Karpas-422 (cell line): ENCODE measurements around the gene APLP2. TPM values are rescaled to one million over a fixed set of nuclear protein-coding genes. Genes with fewer than 3 reads are reported as not detected.
"Not testable (repeated sequence)": the region's sequence is repeated elsewhere in the genome, so short reads cannot be mapped to it uniquely, and the experiment has no call there.

Experiments used
- DNase-seq: peaks from one replicate; pipeline ENCODE4 v3.0.0-alpha.2; 2015
- H2AFZ ChIP-seq: fragments of 200-600 bp; sonication (generic); 2 replicates; pipeline ENCODE4 v1.6.1; 2014; ENCODE audit warnings: antibody characterized with exemption, low read length, mixed read lengths
- H3K27ac ChIP-seq: fragments of 200-600 bp; sonication (generic); 2 replicates; pipeline ENCODE4 v1.5.1; 2014; ENCODE audit warnings: mild to moderate bottlenecking, low read length, moderate library complexity
- H3K27me3 ChIP-seq: fragments of 200-600 bp; sonication (generic); 2 replicates; pipeline ENCODE4 v1.6.1; 2014; ENCODE audit warnings: low read length, mixed read lengths
- H3K36me3 ChIP-seq: fragments of 200-600 bp; sonication (generic); 2 replicates; pipeline ENCODE4 v1.6.1; 2014; ENCODE audit warnings: low read length, mixed read lengths; ENCODE audit not compliant: insufficient read depth
- H3K4me1 ChIP-seq: fragments of 200-600 bp; sonication (generic); 2 replicates; pipeline ENCODE4 v1.6.1; 2014; ENCODE audit warnings: mild to moderate bottlenecking, low read length, mixed read lengths
- H3K4me2 ChIP-seq: fragments of 200-600 bp; sonication (generic); 2 replicates; pipeline ENCODE4 v1.6.1; 2014; ENCODE audit warnings: low read length, low read depth, mild to moderate bottlenecking; ENCODE audit not compliant: poor library complexity, severe bottlenecking
- H3K4me3 ChIP-seq: fragments of 200-600 bp; sonication (generic); 2 replicates; pipeline ENCODE4 v1.5.1; 2014; ENCODE audit warnings: mild to moderate bottlenecking, antibody characterized with exemption, low read length, mixed read lengths
- H3K79me2 ChIP-seq: fragments of 200-600 bp; sonication (generic); 2 replicates; pipeline ENCODE4 v1.6.1; 2014; ENCODE audit warnings: mild to moderate bottlenecking, low read length, mixed read lengths
- H3K9ac ChIP-seq: fragments of 200-600 bp; sonication (generic); 2 replicates; pipeline ENCODE4 v1.6.0; 2014; ENCODE audit warnings: low read length
- H3K9me2 ChIP-seq: fragments of 200-600 bp; sonication (generic), shearing (Covaris generic); replicated peaks from 2 replicates; pipeline ENCODE4 v1.6.0; 2014; ENCODE audit warnings: mild to moderate bottlenecking, low read length, moderate library complexity; ENCODE audit not compliant: insufficient read depth
- H3K9me3 ChIP-seq: fragments of 300-700, 200-600 bp; sonication (generic); 2 replicates; pipeline ENCODE4 v1.6.1; 2014; ENCODE audit warnings: low read length, mixed read lengths
- H4K20me1 ChIP-seq: fragments of 200-600 bp; sonication (generic); 2 replicates; pipeline ENCODE4 v1.6.1; 2014; ENCODE audit warnings: mild to moderate bottlenecking, antibody characterized with exemption, low read length, low read depth; ENCODE audit not compliant: insufficient read depth
- total RNA-seq: library from RNA; depleted of rRNA; stranded (reverse); fragments of >200 nt; shearing (Covaris generic); gene quantifications from 2 replicates; pipeline ENCODE4 v1.2.3, GENCODE V29; 2014; ENCODE audit warnings: low replicate concordance

The APLP2 gene
- total RNA-seq, 1 experiment from 2014 or later, result 50.8 TPM

DNA sequence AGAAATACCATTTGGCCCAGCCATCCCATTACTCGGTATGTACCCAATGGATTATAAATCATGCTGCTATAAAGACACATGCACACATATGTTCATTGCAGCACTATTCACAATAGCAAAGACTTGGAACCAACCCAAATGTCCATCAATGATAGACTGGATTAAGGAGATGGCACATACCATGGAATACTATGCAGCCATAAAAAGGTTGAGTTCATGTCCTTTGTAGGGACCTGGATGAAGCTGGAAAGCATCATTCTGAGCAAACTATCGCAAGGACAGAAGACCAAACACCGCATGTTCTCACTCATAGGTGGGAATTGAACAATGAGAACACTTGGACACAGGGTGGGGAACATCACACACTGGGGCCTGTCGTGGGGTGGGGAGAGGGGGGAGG lies 39.0 kb downstream of the APLP2 start:
- H3K36me3 ChIP-seq, H3K9me2 ChIP-seq, H3K9ac ChIP-seq, H2AFZ ChIP-seq, H3K9me3 ChIP-seq, H3K4me1 ChIP-seq, H3K4me3 ChIP-seq, DNase-seq, H3K27ac ChIP-seq, H3K27me3 ChIP-seq, H4K20me1 ChIP-seq, H3K4me2 ChIP-seq: not testable (repeated sequence)
- peaks cover 55% of the 10 kb centered on the region for H3K79me2 ChIP-seq

DNA sequence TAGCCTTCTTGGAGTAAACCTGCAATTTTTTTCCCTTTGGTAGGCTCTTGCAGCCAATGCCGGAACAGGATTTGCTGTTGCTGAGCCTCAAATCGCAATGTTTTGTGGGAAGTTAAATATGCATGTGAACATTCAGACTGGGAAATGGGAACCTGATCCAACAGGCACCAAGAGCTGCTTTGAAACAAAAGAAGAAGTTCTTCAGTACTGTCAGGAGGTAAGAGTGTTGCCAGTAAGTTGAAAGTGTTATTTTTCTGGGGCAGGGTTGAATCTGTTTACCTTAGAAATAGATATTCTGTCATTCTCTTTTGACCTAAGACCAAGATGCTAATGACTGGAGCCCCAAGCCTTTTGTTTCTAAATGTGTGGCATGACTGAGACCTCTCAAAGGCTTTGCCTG lies 39.7 kb downstream of the APLP2 start:
- Histone ChIP-seq H3K4me3 (no peak overlapping the region), H3K79me2 (peaks cover 56% of the 10 kb centered on the region), H3K9ac (no peak overlapping the region), H3K9me3 (no peaks in the 10 kb centered on the region), H3K9me2 (no peaks in the 10 kb centered on the region), H3K27ac (no peak overlapping the region), H3K27me3 (no peaks in the 10 kb centered on the region), H4K20me1 (no peaks in the 10 kb centered on the region), H3K4me1 (no peaks in the 10 kb centered on the region), H3K4me2 (no peak overlapping the region), H3K36me3 (no peaks in the 10 kb centered on the region), H2AFZ (no peak overlapping the region)
- no peak for DNase-seq

DNA sequence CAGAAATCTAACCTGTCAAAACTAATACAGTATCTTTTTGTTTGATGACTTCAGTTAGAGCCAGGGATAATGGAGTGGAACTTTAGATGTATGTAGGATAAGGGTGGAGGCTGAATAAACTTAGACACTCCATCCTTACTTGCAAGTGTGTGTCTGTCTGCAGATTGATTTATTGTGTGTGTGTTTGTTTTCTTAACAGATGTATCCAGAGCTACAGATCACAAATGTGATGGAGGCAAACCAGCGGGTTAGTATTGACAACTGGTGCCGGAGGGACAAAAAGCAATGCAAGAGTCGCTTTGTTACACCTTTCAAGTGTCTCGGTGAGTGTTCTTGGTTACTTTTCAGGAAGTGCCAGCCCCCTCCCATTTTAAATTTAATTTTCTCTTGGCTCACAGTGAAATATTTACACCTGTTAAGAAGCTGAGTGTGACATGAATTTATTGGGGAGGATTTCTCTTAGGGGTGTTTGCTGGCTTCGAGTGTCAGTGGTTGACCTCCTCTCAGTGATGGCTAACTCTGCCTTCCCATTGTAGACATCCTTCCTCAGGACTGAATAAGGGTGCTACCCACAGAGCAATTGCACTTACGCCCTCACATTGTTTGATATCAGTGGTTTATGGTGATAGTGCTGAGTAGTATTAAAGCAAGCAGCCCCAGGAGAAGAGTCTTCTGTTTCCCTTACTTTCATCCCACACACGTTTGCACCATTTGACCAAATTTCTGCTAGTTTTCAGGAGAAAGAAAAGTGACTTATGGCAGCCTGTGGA lies 40.8 kb downstream of the APLP2 start:
- Histone ChIP-seq H2AFZ (no peak overlapping the region), H3K9me3 (no peaks in the 10 kb centered on the region), H3K9me2 (no peaks in the 10 kb centered on the region), H4K20me1 (no peaks in the 10 kb centered on the region), H3K4me2 (no peak overlapping the region), H3K36me3 (no peaks in the 10 kb centered on the region), H3K9ac (no peak overlapping the region), H3K79me2 (peaks cover 54% of the 10 kb centered on the region), H3K4me1 (no peaks in the 10 kb centered on the region), H3K27ac (no peak overlapping the region), H3K27me3 (no peaks in the 10 kb centered on the region), H3K4me3 (no peak overlapping the region)
- DNase-seq, result no peak

DNA sequence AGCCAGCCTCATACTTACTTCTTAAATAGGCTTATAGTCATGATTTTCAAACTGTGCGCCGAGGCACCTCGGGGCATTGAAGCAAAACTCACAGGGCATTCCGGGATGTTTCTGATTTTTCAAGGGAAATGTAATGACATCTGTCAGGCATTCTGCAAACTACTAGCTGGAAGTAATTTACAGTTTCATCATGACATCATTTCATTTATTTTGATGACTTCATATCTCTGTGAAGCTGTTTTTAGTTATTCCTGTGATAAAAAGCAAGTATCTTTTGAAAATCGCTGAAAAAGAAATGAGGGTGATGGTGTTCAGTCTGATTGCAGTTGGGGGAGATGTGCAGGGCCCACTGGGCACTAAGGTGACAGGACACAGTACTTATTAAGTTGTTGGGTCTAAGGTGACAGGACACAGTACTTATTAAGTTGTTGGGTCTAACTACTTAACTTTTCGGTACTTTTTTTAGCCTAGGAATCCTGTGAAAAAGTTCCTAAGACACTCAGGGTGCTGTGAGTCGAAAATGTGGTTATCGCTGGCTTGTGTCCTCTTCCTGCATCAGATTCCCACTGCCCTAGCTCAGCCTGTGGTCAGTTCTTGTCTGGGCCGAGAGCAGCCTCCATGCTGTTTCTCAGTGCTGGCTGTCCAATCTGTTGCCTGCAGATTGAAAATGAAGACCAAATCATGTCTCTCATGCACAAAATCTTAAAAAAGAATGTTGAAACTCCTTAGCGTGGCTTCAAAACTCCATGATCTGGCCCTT lies 42.6 kb downstream of the APLP2 start:
- Histone ChIP-seq H3K9ac (no peak overlapping the region), H3K4me1 (no peaks in the 10 kb centered on the region), H2AFZ (no peak overlapping the region), H3K27ac (no peak overlapping the region), H3K36me3 (no peaks in the 10 kb centered on the region), H4K20me1 (no peaks in the 10 kb centered on the region), H3K27me3 (no peaks in the 10 kb centered on the region), H3K9me2 (no peaks in the 10 kb centered on the region), H3K4me2 (no peak overlapping the region), H3K9me3 (no peaks in the 10 kb centered on the region), H3K79me2 (peaks cover 43% of the 10 kb centered on the region), H3K4me3 (no peak overlapping the region)
- DNase-seq, result no peak

DNA sequence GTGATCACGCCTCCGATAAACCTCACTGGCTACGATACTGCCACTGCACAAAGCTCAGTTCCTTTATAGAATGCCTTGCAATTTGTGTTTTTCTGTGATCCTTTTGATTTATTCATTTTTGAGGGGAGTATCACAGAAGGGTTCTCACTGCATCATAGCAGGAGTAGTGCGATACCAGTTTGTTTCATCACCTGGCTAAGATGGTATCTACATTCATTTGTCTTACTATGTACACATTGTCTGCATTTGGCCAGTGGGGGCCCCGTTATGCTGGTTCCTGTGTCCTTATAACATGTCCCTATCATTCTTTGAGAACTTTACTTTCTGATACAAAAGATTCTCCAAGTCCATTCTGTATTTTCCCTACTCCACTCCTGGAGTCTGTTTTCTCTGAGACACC lies 44.6 kb downstream of the APLP2 start:
- Histone ChIP-seq H3K4me3 (no peak overlapping the region), H3K9me2 (no peaks in the 10 kb centered on the region), H3K79me2 (peaks cover 54% of the 10 kb centered on the region), H3K4me1 (no peaks in the 10 kb centered on the region), H4K20me1 (no peaks in the 10 kb centered on the region), H3K36me3 (no peaks in the 10 kb centered on the region), H3K4me2 (no peak overlapping the region), H3K27ac (no peak overlapping the region), H3K9ac (no peak overlapping the region), H2AFZ (no peak overlapping the region), H3K27me3 (no peaks in the 10 kb centered on the region), H3K9me3 (no peaks in the 10 kb centered on the region)
- DNase-seq, result no peak

DNA sequence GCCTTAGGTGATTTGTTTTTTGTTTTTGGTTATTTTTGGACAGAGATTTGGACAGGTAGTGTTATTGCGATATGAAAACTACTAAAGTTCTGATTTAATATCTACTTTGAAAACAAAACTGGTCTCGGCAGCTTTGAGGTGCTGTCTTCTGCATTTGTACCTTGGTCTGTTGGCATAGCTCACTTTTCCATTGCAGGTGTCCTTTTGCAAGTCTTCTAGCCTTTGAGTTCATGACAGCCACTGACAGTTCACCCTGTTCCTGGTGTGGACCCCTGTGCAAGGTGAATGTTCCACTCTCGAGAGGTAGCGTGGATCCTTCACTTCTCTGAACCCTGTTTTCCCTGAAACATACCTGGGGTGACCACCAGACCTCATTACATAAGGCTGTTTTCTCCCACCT lies 45.0 kb downstream of the APLP2 start:
- H3K9ac ChIP-seq, result no peak overlapping the region
- peaks cover 50% of the 10 kb centered on the region for H3K79me2 ChIP-seq
- no peaks in the 10 kb centered on the region for H3K9me2 ChIP-seq
- no peaks in the 10 kb centered on the region for H3K27me3 ChIP-seq
- DNase-seq, result no peak
- no peaks in the 10 kb centered on the region for H3K9me3 ChIP-seq
- H3K4me2 ChIP-seq, result no peak overlapping the region
- H3K4me3 ChIP-seq, result no peak overlapping the region
- no peak overlapping the region for H3K27ac ChIP-seq
- H3K36me3 ChIP-seq, result no peaks in the 10 kb centered on the region
- no peak overlapping the region for H2AFZ ChIP-seq
- H3K4me1 ChIP-seq, result no peaks in the 10 kb centered on the region
- H4K20me1 ChIP-seq, result no peaks in the 10 kb centered on the region

DNA sequence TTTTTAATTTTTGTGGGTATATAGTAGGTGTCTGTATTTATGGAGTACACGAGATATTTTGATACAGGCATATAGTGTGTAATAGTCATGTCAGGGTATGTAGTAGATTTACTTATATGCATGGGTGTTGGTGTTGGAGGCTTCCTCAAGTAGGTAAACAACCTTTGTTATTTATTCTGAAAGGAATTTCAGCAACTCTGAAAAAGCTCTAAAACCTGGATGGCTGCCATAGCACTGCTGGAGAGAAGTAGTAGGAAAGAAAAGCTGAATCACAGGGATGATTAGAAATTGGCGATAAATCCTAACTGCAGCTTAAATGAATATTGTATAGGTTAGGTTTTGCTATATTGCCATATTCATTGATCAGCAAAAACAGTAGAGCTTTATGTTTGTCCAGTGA lies 45.5 kb downstream of the APLP2 start:
- Histone ChIP-seq H3K27me3 (no peaks in the 10 kb centered on the region), H3K4me3 (no peak overlapping the region), H3K4me2 (no peak overlapping the region), H3K79me2 (peaks cover 46% of the 10 kb centered on the region), H4K20me1 (no peaks in the 10 kb centered on the region), H3K9me2 (no peaks in the 10 kb centered on the region), H3K9ac (no peak overlapping the region), H3K36me3 (no peaks in the 10 kb centered on the region), H3K9me3 (no peaks in the 10 kb centered on the region), H2AFZ (no peak overlapping the region), H3K4me1 (no peaks in the 10 kb centered on the region), H3K27ac (no peak overlapping the region)
- DNase-seq, result no peak

DNA sequence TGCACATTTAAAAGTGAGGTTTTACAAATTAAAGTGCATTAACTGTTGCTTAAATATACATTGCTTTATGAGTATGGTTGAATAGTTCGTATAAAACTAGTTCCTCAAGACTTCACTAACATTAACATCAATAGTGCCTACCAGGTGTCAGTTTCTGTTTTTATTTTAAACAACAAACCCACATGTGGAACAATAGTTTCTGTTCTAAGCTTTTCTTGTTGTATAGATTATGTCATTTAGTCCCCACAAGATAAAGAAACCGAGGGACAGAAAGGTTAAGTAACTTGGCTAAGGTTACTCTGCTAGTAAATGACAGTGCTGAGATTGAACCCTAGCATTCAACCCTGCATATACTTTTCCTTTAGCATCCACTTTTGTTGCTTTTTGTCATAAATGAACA lies 48.5 kb downstream of the APLP2 start:
- Histone ChIP-seq H4K20me1 (no peaks in the 10 kb centered on the region), H3K27me3 (no peaks in the 10 kb centered on the region), H3K27ac (no peak overlapping the region), H3K4me1 (no peaks in the 10 kb centered on the region), H3K9me3 (no peaks in the 10 kb centered on the region), H3K9ac (no peak overlapping the region), H3K9me2 (no peaks in the 10 kb centered on the region), H3K4me3 (no peak overlapping the region), H2AFZ (no peak overlapping the region), H3K79me2 (peaks cover 34% of the 10 kb centered on the region), H3K4me2 (no peak overlapping the region), H3K36me3 (no peaks in the 10 kb centered on the region)
- no peak for DNase-seq
